K562 treated with DMSO at 1 percent for 12 hours (cell line): ENCODE data around the gene WDPCP. TPM values are rescaled to one million over a fixed set of nuclear protein-coding genes. Genes with fewer than 3 reads are reported as not detected.

Experiments
- total RNA-seq: library from RNA; unstranded; fragments of 300-600 nt; gene quantifications from 2 replicates; pipeline ENCODE4 v1.2.3, GENCODE V29; 2022; ENCODE audit not compliant: insufficient read depth

Gene WDPCP, protein sequence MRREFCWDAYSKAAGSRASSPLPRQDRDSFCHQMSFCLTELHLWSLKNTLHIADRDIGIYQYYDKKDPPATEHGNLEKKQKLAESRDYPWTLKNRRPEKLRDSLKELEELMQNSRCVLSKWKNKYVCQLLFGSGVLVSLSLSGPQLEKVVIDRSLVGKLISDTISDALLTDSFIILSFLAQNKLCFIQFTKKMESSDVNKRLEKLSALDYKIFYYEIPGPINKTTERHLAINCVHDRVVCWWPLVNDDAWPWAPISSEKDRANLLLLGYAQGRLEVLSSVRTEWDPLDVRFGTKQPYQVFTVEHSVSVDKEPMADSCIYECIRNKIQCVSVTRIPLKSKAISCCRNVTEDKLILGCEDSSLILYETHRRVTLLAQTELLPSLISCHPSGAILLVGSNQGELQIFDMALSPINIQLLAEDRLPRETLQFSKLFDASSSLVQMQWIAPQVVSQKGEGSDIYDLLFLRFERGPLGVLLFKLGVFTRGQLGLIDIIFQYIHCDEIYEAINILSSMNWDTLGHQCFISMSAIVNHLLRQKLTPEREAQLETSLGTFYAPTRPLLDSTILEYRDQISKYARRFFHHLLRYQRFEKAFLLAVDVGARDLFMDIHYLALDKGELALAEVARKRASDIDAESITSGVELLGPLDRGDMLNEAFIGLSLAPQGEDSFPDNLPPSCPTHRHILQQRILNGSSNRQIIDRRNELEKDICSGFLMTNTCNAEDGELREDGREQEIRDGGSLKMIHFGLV
- total RNA-seq, result 0.94 and 3.8 TPM in 2 replicates

DNA sequence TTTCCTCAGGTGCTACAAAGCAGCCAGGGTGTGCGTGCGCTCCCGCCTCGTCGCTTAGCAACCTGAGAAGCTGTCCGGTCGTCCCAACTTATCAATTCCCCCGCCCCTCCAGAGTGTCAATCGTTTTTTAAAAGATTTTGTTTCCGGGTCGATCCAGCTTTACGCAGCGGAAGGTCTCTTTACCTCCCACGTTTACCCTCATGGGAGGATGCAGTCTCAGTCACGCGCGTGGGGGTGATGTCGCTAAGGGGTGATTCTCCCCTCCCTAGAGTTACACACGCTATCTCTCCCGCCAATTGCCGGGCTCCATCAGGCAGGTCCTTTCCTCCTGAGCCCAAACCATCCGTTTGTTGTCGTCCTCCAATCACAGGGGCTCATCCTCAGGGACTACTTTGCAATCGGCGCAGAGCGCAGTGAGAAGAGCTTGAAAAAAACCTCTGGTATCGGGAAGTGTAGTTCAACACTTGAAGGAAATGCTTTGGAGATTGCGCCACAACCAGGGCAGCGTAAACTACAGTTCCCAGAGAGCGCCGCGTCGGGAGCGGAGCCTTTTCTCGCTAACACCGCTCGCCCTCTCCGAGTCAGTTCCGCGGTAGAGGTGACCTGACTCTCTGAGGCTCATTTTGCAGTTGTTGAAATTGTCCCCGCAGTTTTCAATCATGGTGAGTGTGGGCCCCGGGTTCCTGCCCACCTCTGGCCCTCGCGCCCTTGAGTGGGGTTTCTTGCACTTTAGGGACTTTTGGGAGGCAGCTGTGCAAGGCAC, at the start of gene WDPCP, which contains the start of gene MDH1:
Gene WDPCP, minus strand, starts transcription at position 93 of the 763 bp plus-strand sequence. CDS start 206 bp downstream, outside the sequence.
Gene MDH1, plus strand, starts transcription at position 579 of the 763 bp plus-strand sequence. Its CDS starts 81 bp downstream, at position 660.

Other genes with a start within 250 kb of the WDPCP start
- 238 and 253 TPM in 2 replicates for gene MDH1, start 486 bp upstream of the WDPCP start, total RNA-seq